GM21529 (cell line): ENCODE results near the gene POLR2J2.
"Not testable (repeated sequence)": the region's sequence is repeated elsewhere in the genome, so short reads cannot be mapped to it uniquely, and the experiment has no call there.

ENCODE experiments used
- ATAC-seq: cut with Tn5 transposase; IDR thresholded peaks from one replicate; pipeline ENCODE4 v1.9.1; 2021; ENCODE audit not compliant: unreplicated experiment

POLR2J2 gene

DNA sequence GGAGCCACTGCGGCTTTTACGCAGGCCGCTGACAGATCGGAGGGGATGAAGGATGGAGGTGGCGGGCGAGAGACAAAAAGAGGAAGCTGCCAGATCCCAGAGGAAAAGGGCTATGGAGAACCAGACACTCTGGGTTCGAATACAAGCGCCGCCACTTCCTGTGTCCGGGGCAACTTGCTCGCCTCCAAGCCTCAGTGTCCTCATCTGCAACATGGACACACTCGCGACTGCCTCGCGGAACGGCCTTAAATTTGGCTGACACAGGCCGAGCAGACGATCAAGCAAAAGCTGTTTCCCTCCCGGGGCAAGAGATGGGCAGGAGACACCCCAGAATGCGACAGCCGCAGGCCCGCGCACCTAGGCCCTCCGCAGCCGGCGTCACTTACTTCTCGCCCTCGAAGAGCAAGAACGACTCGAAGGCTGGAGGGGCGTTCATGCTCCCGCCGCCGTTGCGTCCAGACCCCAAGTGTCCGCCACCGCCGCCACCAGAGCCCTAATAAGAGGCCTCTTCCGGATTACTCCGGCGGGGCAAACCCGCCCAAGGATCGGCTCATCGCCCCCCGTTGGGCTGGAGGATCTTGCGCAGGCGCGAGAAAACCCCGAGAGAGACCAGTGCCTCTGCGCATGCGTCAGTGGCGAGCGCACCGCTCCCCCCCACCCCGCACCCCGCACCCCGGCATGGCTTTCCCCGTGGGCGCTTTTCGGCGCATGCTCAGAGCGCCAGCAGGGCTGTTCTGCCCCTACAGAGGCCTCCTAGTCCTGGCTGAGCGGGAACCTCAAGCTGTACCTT lies at the start of gene POLR2J2:
Gene POLR2J2 (minus strand): TSS at position 498 of the 790 bp plus-strand sequence. CDS start 62 bp downstream, at position 436.
- ATAC-seq: peak; percentile 84

DNA sequence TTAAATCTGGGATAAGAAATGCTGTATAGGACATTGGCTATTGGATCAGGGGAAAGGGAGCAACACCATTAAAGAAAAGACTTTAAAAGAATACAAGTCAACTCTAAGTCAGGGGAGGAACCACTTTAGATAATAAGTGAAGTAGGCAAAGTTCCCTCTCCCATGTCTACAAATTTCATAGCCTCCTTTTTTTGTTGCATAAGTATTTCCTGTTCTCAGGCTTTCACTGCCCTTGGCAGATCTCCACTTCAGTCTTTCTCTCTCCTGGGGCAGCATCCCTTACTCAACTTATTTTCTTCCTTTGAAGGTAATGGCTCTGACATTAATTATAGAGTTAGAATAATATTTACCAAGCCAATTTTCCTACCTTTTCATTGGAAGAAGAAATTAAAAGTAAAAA lies 47.0 kb upstream of the POLR2J2 start:
- not testable (repeated sequence) for ATAC-seq

DNA sequence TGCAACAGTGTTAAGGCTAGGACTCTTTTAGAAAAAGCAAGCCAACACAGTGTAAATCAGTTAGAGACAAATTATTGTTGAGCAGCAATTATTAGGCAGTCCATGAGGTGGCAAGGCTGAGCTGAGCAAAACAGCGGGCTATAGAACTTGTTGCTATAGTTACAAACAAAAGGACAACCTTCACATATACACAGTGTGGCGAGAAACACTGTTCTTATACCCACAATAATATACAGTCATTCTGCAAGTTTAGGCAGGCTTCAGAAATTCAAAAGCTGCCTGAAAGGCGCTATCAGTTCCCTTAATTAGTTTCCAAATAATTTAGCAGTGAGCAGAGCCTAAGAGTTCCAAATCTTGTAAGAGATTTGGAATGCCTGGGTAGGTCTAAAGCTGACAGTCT lies 44.3 kb upstream of the POLR2J2 start:
- ATAC-seq: peak; percentile 58

DNA sequence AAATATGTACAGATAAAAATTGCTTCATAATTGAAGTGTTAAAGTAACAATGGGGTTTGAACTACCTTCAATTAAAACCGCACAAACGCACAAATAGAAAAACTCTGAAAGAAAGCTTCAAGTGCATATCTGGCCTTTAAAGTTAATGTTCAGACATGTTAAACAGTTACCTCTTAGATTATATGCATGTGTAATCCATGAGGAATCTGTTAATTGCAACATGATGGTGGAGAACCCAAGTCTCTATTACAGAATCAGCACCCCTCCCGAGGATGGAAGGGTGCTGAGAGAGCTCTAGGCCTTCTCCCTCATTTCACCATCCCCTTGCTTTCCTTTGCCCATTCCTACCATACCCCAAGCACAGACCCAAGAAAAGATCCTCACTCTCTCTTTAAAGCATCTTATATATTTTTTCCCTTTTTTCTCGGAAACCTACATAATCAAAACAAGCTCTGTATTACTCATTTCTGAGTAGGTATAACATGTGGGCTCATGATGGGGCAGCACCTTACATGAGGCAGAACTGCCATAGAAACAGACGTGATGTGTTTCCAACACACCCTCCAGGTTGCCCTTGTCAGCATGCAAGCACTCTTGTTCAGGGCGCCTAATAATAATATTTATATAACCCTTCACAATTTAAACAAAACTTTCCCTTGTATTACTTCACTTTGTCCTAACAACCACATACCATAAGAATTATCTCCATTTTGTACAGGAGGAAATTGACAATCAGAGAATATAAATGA lies 43.5 kb upstream of the POLR2J2 start:
- not testable (repeated sequence) for ATAC-seq

DNA sequence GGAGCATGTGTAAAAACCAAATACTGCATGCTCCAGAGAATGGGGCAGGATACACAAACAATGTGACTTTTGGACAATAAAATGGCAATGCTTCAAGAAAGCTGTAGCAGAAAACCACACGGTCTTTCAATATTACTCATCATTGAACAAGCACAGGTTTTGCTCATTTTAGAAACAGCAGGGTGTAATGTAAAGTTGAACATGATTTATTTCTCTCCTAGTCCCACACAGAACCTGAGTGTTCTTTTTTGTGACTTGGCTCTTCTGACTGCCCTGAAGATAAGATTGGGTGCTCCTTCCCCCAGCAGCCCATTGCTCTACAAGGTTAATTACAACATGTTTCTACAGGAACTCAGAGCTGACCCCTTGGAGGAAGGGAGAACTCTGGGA lies 42.2 kb upstream of the POLR2J2 start:
- ATAC-seq: peak; percentile 82

DNA sequence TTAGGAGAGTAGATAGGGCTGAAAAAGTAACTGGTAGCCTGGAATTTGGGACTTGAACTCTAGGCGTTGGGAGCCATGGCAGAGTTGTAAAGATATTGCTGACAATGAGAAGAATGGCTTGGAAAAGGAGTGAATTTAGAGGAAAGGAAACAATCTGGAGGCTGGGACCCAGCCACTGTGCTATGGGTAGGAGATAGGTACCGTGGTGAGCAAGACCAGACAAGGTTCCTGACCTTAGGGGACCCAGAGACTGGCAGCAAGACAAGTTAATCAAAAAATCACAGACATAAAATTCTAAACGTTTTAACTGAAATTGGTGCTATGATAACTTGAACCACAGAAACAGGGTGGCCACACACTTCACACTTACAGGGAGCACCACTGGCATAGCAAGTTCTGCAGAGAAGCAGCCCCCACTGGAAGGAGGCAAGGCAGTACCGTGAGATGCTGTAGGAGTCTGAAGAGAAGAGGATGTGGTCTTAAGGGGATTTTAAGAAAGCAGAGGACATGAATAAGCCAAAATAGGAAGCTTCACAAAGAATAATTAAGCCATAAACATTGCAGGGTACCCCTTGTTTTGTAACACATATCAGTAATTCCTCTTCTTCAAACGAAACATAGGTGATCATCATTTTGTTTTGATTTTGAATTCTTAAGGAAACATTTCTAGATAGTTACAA lies 41.7 kb upstream of the POLR2J2 start:
- ATAC-seq: peak; percentile 64

DNA sequence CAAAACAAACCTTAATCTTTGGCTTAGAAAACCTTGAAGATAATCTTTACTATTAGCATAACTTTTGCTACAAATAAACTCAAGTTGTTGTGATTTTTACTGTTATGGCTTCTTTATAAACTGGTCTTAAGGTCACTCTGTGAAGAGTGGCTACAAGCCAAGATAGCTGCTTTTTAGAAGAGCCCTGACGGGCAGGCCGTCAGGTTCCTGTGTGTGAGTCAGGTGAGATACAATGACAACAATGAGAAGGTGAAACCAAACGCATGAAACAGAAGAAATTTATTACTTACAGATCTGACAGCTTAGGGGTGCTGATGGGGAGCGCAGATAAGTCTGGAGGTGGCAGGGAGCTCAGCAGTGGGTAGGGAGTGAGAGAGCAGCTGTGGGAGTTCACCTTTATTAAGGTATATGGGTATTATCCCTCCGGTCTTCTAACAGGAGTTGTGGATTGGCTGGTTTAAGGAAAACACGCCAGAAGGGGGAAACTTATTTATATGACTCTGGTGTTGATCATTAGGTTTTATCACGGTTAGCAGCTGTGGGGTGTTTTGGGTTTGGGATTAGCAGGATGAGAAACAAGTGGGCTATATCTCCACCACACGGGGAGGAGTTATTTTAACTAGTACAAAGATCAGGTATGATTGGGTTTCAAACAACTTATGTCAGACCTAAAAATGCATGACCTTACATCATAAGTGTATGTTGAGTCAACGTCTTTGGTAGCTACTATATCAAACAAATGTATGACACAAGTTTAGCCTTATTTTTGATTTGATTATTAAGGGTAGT lies 27.7 kb upstream of the POLR2J2 start:
- ATAC-seq: not testable (repeated sequence)

DNA sequence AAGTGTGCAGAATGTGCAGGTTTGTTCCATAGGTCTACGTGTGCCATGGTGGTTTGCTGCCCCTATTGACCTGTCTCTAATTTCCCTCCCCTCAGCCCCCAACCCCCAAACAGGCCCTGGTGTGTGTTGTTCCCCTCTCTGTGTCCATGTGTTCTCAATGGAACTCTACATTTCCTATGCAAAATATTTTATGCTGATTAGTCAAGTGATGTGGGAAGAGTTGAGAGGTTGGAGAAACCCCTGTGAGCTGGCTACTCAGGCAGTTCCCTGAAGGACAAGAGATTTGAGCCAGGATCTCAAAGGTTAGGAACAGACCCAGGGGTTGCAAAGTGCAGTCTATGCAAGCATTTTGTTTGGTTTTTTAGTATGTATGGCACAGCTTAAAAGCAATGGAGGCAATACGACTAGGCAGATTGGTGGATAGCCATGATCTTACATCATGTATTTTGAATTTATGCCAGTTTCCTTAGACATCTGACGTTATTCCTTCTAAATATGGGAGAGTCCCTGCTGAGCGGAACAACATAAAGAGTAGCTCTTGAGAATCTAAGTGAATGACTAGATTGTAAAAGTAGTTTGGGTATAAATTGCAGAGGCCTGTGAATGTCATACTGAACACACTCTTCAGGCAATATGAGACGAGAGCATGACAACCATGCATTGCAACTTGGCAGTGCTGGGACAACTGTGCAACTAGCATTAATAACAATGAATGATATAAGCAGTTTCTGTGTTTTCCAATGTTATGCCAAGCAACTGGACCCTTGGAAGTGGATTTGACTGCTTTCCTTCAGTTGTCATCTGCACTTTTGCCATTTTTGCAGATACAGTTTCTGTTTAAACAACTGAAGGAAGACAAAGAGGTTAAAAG lies 26.4 kb upstream of the POLR2J2 start:
- ATAC-seq: not testable (repeated sequence)

DNA sequence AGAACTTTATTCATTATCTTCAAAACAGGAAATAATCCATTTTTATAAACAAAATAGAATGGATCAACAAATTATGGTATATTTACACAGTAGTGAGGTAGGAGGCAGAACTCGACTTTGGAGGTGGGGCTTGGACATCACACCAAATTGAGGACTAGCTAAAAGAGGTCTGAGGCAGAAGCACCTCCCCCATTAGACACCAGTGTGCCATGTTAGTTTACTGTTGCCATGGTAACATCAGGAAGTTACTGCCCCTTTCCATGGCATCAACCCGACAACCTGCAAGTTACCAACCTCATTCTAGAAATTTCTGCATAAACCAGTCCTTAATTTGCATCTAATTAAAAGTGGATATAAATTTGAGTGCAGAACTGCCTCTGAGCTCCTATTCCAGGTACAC lies 24.5 kb upstream of the POLR2J2 start:
- ATAC-seq: not testable (repeated sequence)

DNA sequence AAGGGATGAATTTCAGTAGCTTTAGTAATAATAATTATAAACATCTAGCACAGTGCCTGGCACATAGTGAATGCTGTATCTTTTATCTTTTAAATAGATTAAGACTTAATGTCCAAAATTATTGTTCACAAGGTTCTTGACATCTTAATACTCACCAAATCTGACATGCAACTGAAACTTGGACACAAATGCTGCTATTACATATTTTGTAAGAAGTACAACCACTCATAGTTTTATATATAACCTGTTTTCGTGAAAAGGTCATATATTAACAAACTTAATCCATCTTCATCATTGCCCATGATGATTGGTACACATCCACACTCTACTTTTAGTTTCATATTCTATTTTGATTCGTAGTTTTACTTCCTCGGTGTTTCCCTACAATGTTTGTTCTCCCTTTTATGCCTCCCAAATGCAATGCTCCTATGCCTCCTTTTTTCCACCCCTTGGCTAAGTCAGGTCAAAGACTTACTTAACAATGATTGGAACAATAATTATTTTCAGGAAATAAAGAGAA lies 23.6 kb upstream of the POLR2J2 start:
- ATAC-seq: peak; percentile 75

DNA sequence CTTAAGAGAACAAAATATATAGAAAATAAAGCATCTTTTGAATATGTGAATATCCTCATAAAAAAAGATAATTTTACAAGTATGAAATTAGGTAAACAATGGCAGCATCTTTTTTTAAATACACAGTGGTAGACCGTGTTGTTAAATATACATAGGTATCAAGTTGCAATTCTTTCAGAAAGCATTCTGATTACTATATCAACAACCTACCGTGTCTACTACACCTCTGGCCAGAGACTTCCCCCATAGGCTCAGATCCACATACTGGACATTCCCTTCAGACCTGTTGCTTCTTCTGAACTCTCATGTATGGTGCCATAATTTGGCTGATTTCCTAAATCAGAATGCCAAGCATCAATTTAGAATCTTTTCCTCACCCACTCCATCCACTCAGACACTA lies 22.5 kb upstream of the POLR2J2 start:
- not testable (repeated sequence) for ATAC-seq

DNA sequence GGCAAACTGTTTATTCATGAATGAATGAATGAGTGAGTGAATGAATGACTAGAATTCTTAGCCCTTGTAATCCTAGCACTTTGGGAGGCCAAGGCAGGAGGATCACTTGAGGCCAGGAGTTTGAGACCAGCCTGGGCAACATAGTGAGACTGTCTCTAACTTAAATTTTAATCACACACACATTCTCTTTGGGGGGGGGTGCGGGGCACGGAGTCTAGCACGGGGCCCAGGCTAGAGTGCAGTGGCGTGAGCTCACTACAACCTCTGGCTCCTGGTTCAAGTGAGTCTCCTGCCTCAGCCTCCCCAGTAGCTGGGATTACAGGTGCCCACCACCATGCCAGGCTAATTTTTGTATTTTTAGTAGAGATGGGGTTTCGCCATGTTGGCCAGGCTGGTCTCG lies 19.1 kb upstream of the POLR2J2 start:
- ATAC-seq: not testable (repeated sequence)

DNA sequence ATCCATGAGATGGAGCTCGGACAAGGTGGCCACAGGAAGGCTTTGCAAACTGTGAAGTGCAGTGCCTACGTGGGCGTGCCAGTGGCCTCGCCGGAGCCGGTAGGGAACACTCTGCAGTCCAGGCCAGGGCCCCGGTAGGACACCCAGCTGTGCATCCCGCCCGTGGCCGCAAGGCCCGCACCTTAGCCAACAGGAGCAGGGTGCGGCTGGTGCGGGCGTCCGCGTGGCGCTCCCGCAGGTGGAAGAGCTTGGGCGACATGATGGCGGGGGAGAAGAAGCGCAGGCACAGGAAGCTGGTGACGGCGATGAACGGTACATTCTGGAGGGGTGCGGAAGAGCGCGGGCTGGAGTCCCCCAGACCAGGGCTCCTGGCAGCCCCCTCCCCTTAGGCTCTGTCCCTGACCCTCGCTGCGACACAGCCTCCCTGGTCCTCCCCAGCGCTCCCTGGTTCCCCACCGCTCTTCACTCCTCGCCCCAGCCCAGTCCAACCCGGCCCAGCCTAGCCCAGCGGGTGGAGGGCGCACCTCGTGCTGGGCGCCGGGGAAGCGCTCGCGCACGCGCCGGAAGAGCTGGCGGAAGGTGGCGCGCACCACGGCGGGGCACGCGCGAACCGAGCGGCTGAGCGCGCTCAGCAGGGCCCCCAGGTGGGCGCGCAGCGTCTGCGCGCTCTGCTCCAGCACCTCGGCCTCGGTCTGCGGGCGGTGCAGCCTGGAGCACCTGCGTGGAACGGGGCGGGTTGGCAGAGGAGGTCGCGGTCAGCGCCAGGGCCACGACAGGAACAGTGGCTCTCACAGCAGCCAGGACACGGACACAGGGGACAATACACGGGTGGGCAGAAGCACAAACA lies 18.2 kb upstream of the POLR2J2 start:
- ATAC-seq: peak; percentile 64

DNA sequence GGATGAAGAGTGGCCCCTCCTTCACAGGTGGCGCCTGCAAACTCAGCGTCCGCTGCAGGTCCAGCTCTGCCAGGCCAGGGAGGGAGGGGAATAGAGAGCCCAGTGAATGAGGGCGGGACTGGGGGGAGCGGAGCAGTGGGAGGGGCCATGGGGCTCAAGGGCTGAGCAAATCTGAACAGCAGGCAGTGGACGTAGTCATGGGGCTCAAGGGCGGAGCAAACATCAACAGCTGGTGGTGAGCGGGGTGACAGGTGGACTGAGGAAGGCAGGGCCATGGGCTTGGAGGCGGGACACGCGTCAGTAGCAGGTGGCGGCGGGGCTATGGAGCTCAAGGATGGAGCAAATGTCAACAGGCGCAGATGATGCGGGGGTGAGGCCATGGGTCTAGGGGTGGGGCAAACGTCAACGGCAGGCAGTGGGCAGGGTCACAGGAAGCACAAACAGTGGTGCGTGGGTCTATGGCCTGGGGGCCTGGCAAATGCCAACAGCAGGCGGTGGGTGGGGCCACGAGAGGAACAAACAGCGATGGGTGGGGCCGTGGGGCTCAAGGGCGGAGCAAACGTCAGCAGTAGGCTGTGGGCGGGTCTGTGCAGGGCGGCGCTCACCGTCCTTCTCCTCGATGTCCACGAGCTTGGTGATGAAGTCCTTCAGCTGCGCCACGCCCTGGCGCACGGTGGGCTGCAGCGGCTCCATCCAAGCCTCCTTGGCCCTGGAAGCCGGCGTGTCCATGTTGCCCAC lies 17.0 kb upstream of the POLR2J2 start:
- ATAC-seq: peak; percentile 76

DNA sequence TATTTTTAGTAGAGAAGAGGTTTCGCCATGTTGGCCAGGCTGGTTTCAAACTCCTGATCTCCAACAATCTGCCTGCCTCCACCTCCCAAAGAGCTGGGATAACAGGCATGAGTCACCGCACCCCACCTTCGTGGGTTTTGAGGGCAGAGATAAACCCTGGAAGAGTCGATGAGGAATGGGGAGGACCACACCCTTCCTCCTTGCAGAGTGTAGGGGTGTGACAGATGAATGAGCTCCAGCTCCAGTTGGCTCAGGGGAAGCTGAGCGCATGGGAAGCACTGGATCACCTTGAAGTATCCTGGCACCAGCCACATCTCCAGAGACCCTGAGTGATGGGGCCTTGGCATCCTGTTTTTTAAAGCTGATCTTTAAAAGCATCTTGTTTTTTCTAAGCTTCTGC lies 11.1 kb upstream of the POLR2J2 start:
- not testable (repeated sequence) for ATAC-seq

DNA sequence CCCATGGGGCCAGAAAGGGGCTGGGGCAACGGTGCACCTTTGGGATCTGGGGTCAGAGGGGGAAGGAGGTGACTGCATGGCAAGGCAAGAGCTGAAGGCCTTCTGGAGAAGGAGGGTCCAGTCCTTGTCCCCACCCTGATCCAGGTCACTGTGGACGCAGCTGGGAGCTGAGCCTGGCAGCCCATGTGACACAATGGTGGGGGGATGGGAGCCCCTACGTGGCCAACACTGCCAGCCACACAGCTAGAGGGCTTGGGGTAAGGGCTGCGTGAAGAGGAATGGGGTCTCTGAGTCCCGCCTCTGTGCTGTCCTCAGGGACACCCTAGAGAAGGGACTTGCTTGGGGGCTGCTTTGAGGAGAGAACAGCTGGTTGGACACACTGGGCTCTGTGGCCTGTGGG lies 9.3 kb upstream of the POLR2J2 start:
- ATAC-seq: not testable (repeated sequence)

DNA sequence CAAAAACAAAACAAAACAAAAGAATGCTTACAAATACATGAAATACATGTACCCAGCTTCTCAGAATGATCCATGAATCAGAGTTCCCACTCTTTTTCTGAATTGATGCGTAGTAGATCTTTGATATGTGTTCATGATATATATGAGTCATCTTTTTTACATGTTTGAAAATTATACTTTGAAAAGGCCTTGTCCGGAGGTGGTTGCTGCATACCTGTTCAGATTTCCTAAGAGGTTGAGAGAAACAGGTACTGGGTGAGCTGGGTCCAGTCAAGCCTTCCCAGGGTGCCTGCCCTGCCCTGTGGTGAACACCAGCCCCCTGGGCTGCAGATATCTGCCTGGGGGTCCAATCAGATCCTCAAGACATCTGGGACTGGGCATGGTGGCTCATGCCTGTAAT lies 4.1 kb upstream of the POLR2J2 start:
- not testable (repeated sequence) for ATAC-seq

DNA sequence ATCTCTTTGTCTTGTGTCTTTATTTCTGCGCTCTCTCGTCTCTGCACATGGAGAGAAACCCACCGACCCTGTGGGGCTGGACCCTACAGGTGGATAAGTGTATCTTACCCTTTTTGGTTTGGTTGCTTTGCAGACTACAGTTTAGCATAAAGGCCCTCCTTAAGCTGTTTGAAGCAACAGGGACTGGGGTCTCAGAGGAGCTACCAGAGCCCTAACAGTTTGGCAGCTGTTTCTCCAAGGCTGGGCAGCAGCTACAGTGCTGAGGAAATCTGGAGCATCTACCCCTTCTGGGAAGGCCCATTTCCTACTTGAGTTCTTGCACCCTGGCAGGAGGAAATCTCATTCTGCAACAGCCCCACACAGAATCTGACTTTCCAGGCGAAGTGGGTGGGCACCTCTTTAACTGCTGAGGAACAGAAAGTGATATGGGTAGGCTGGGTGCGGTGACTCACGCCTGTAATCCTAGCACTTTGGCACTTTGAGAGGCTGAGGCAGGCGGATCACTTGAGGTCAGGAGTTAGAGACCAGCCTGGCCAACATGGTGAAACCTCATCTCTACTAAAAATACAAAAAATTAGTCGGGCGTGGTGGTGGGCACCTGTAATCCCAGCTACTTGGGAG lies 2.1 kb upstream of the POLR2J2 start:
- ATAC-seq: not testable (repeated sequence)
